ENCODE results near the gene RELCH. TPM values are rescaled to one million over a fixed set of nuclear protein-coding genes. Genes with fewer than 3 reads are reported as not detected.

RELCH gene
- total RNA-seq, 2 donors from 2014 or later, result 36.0 to 48.9 TPM

DNA sequence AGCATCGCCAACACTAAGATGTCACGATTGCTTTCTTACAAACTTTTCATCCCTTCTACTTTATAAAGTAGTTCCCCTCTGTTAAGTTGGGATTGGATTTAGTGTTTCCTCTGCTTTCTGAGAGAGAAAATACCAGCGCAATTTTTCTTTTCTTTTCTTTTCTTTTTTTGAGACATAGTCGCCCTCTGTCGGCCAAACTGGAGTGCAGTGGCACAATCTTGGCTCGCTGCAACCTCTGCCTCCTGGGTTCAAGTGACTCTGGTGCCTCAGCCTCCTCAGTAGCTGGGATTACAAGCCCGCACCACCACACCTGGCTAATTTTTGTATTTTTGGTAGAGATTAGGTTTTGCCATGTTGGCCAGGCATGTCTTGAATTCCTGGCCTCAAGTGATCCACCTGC, 9.0 kb downstream of the RELCH start:
- H3K36me3 ChIP-seq, result no peaks in the 10 kb centered on the region
- ATAC-seq (ENCODE audit: insufficient number of reproducible peaks, low FRiP score, low read depth) (no peak), DNase-seq (ENCODE audit: low spot score) (no peak)
- H3K4me1 ChIP-seq (ENCODE audit: control insufficient read depth in 1 of 2, low read depth in 2 of 2), result peaks cover 16 to 26% of the 10 kb centered on the region in 2 donors
- no peaks in the 10 kb centered on the region for H3K27me3 ChIP-seq (replicated peaks; ENCODE audit: insufficient read depth)
- no peak overlapping the region for H3K27ac ChIP-seq
- H3K9me3 ChIP-seq, result no peaks in the 10 kb centered on the region
- TF ChIP-seq, protein P1, sequence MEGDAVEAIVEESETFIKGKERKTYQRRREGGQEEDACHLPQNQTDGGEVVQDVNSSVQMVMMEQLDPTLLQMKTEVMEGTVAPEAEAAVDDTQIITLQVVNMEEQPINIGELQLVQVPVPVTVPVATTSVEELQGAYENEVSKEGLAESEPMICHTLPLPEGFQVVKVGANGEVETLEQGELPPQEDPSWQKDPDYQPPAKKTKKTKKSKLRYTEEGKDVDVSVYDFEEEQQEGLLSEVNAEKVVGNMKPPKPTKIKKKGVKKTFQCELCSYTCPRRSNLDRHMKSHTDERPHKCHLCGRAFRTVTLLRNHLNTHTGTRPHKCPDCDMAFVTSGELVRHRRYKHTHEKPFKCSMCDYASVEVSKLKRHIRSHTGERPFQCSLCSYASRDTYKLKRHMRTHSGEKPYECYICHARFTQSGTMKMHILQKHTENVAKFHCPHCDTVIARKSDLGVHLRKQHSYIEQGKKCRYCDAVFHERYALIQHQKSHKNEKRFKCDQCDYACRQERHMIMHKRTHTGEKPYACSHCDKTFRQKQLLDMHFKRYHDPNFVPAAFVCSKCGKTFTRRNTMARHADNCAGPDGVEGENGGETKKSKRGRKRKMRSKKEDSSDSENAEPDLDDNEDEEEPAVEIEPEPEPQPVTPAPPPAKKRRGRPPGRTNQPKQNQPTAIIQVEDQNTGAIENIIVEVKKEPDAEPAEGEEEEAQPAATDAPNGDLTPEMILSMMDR (IDR thresholded peaks at IDR 0.05), result no peak
- H3K4me3 ChIP-seq, result no peak overlapping the region

DNA sequence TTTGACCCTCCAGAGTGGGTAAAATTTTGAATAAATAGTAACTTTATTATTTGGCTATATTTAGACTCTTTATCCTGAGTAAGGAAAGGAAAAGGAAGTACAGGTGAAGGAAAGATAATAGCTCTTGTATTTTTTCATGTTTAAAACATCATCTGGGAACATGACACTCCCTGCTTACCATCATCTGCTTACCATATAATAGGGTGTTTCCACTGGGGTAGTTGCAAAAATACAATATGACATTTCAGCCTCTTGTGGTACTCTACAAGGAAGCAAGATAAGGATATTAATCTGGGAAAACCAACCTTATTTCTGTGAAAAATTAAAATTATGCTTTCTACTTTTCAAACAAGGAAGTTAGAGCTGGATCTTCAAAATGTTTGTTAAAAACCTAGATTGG, 9.9 kb downstream of the RELCH start:
- TF ChIP-seq, protein P1 (IDR thresholded peaks at IDR 0.05), result no peak
- Histone ChIP-seq H3K4me3 (no peak overlapping the region), H3K36me3 (no peaks in the 10 kb centered on the region), H3K27me3 (replicated peaks; ENCODE audit: insufficient read depth) (no peaks in the 10 kb centered on the region), H3K27ac (no peak overlapping the region), H3K9me3 (no peaks in the 10 kb centered on the region), H3K4me1 (ENCODE audit: control insufficient read depth in 1 of 2, low read depth in 2 of 2) (peaks cover 18 to 20% of the 10 kb centered on the region in 2 donors)
- no peak for DNase-seq (ENCODE audit: low spot score)
- no peak for ATAC-seq (ENCODE audit: insufficient number of reproducible peaks, low FRiP score, low read depth)

DNA sequence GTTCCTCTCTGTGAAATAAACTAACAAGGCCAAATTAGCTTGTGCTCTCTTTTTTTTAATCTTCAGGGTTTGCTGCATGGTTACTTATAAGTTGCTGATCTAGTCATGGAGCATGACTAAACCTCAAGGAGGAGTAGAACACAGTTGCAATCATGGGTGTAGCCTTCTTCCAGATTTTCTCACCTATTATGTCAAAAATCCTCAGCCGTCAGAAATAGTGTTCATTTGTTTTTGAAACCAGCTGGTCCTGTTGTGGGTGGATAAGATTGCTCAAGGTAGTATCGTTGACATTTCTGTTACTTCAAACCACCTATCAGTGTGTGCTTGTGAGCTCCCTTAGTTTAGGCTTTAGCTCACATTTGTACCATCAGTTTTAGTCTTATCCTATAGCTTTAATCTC, 11.2 kb downstream of the RELCH start:
- TF ChIP-seq, protein P1 (IDR thresholded peaks at IDR 0.05), result no peak
- no peaks in the 10 kb centered on the region for H3K27me3 ChIP-seq (replicated peaks; ENCODE audit: insufficient read depth)

DNA sequence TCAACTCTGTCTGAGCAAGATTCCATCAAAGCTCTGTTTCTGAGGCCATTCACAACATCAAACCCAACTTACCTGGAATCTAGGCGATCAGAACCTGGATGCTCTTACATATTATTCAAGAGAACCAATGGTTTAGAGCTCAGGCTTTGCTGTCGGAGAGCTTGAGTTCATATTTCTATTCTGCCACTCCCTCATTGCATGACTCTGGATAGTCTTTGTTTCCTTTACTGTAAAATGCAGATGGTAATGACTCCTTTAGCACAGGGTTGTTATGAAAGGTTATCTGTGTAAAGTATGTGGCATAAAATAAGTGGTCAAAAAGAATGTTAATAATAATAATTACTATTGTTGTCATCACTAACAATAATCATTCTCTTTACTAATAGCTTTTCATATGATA, 12.6 kb downstream of the RELCH start:
- H3K36me3 ChIP-seq, result no peaks in the 10 kb centered on the region
- no peak overlapping the region for H3K4me3 ChIP-seq
- no peak overlapping the region for H3K27ac ChIP-seq
- H3K27me3 ChIP-seq (replicated peaks; ENCODE audit: insufficient read depth), result no peaks in the 10 kb centered on the region
- H3K9me3 ChIP-seq, result no peaks in the 10 kb centered on the region
- no peak for ATAC-seq (ENCODE audit: insufficient number of reproducible peaks, low FRiP score, low read depth)
- TF ChIP-seq, protein P1 (IDR thresholded peaks at IDR 0.05), result no peak
- peaks cover 11 to 14% of the 10 kb centered on the region in 2 donors for H3K4me1 ChIP-seq (ENCODE audit: control insufficient read depth in 1 of 2, low read depth in 2 of 2)
- DNase-seq (ENCODE audit: low spot score), result no peak

More for the DNA sequence above, 11.2 kb downstream of the RELCH start:
- no peak overlapping the region for H3K4me3 ChIP-seq
- no peaks in the 10 kb centered on the region for H3K9me3 ChIP-seq
- ATAC-seq (ENCODE audit: insufficient number of reproducible peaks, low FRiP score, low read depth) (no peak), DNase-seq (ENCODE audit: low spot score) (no peak)
- peaks cover 14 to 20% of the 10 kb centered on the region in 2 donors for H3K4me1 ChIP-seq (ENCODE audit: control insufficient read depth in 1 of 2, low read depth in 2 of 2)
- no peak overlapping the region for H3K27ac ChIP-seq
- no peaks in the 10 kb centered on the region for H3K36me3 ChIP-seq

DNA sequence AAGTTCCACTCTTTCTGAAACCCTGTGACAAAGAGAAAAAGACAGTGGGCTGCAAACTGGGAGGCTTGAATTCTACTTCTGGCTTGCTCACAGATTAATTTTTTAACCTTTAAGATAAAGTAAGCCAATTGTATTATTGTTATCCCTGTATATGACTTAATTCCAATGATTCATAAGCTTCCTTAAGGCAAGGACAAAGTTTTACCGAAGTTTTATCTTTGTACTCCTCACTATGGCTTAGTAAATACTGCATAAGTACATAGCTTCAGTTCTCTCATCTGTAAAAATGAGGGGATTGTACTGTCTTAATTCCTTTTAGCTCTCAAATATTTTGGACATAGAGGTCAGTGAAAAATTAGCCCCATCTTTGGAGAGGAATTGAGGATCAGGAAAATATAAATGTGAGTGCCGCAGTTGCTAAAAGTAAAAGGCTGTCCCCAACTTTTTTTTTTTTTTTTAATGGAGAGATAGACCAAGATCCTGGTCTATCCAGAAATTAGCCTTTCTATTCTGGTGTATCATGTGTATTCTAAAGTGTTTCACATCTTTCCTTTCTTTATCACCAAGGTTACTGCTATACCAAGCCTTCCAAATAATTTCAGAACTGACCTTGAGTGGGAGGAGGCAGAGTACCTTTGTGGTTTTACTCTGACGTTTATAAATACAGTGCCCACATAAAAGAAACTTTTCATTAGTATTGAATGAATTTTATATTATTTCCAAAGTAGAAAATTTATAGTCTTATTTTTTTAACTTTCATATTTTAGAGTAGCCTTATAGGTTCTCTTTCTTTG, 13.3 kb downstream of the RELCH start:
- ATAC-seq (ENCODE audit: insufficient number of reproducible peaks, low FRiP score, low read depth), result no peak
- no peak overlapping the region for H3K27ac ChIP-seq
- no peak for DNase-seq (ENCODE audit: low spot score)
- peaks cover 11 to 14% of the 10 kb centered on the region in 2 donors for H3K4me1 ChIP-seq (ENCODE audit: control insufficient read depth in 1 of 2, low read depth in 2 of 2)
- H3K27me3 ChIP-seq (replicated peaks; ENCODE audit: insufficient read depth), result no peaks in the 10 kb centered on the region
- H3K9me3 ChIP-seq, result no peaks in the 10 kb centered on the region
- no peak overlapping the region for H3K4me3 ChIP-seq
- TF ChIP-seq, protein P1 (IDR thresholded peaks at IDR 0.05), result no peak
- H3K36me3 ChIP-seq, result no peaks in the 10 kb centered on the region
